Stomach smooth muscle (tissue), 2 donors: Measurements from ENCODE around the gene GPC5.
"Not testable (repeated sequence)": the region's sequence is repeated elsewhere in the genome, so short reads cannot be mapped to it uniquely, and the experiment has no call there.

Source experiments
- H3K27ac ChIP-seq: one replicate; pipeline ENCODE4 v1.7.0; 2013; ENCODE audit warnings: mild to moderate bottlenecking, low read length, inconsistent platforms
- H3K27me3 ChIP-seq, 2 donors: one replicate each; pipeline ENCODE4 v1.7.0; 2013; ENCODE audit warnings: low read length in 2 of 2; ENCODE audit not compliant: insufficient read depth in 2 of 2, control insufficient read depth in 1 of 2
- H3K36me3 ChIP-seq, 2 donors: one replicate each; pipeline ENCODE4 v1.7.0; 2013; ENCODE audit warnings: low read length in 2 of 2; ENCODE audit not compliant: control insufficient read depth in 2 of 2, insufficient read depth in 2 of 2
- H3K4me1 ChIP-seq: one replicate; pipeline ENCODE4 v1.7.0; 2013; ENCODE audit warnings: low read length; ENCODE audit not compliant: control insufficient read depth, insufficient read depth
- H3K4me3 ChIP-seq, 2 donors: one replicate each; pipeline ENCODE4 v1.7.0; 2013; ENCODE audit warnings: low read length in 2 of 2
- H3K9ac ChIP-seq, 2 donors: one replicate each; pipeline ENCODE4 v1.7.0; 2013; ENCODE audit warnings: low read length in 2 of 2, mild to moderate bottlenecking in 1 of 2
- H3K9me3 ChIP-seq, 2 donors: one replicate each; pipeline ENCODE4 v1.7.0; 2013; ENCODE audit warnings: low read length in 2 of 2; ENCODE audit not compliant: control insufficient read depth in 2 of 2
- donor health status: healthy.
- donor health status: Pancreatic carcinoma.

Gene GPC5

GRCh38 chr13:92500192-92500591 lies 1101.8 kb downstream of the GPC5 start:
- Histone ChIP-seq H3K36me3 (no peaks in the 10 kb centered on the region), H3K9me3 (no peaks in the 10 kb centered on the region), H3K4me3 (no peak overlapping the region), H3K4me1 (no peaks in the 10 kb centered on the region), H3K27me3 (no peaks in the 10 kb centered on the region), H3K9ac (no peak overlapping the region), H3K27ac (no peak overlapping the region)

- Histone ChIP-seq H3K4me3 (no peak overlapping the region), H3K9me3 (no peaks in the 10 kb centered on the region), H3K9ac (no peak overlapping the region), H3K27me3 (no peaks in the 10 kb centered on the region), H3K27ac (no peak overlapping the region), H3K36me3 (no peaks in the 10 kb centered on the region), H3K4me1 (no peaks in the 10 kb centered on the region)
Observed at GRCh38 chr13:92510416-92510815, 1112.0 kb downstream of the GPC5 start.

DNA sequence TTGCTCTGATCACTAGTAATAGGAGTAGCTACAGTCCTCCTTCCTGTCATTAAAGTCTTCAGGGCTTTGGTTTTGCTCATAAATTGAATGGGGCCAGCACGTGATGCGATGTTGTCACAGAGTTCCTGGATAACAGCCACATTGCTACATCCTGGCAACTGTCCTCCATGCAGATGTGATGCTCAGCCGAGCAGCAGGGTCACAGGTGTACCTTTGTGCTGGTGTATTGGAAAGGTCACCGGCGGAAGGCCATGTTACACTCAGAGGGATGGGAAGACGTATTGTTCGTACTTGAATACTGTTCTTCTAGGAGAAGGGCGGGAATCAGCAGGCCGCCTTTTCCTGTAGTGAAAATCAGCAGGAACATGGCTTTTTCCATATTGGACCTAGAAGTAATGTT lies 1114.4 kb downstream of the GPC5 start:
- H3K27ac ChIP-seq: no peak overlapping the region

DNA sequence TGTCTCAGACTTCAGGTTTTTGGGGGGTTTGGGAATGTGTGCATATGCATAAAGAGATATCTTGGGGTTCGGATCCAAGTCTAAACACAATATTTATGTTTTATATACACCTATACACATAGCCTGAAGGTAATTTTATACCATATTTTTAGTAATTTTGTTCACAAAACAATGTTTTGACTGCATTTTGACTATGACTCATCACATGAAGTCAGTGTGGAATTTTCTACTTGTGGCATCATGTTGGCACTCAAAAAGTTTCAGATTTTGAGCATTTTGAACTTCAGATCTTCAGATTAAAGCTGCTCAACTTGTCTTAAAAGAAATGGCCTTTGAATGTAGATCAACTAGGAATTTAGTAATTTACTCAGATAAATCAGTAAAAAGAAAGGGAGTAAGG lies 1115.3 kb downstream of the GPC5 start:
- Histone ChIP-seq H3K36me3 (no peaks in the 10 kb centered on the region), H3K9me3 (no peaks in the 10 kb centered on the region), H3K9ac (no peak overlapping the region), H3K4me1 (no peaks in the 10 kb centered on the region), H3K27me3 (no peaks in the 10 kb centered on the region), H3K27ac (no peak overlapping the region), H3K4me3 (no peak overlapping the region)

More for the DNA sequence above, 1114.4 kb downstream of the GPC5 start:
- Histone ChIP-seq H3K4me3 (no peak overlapping the region), H3K4me1 (no peaks in the 10 kb centered on the region), H3K9me3 (no peaks in the 10 kb centered on the region), H3K27me3 (no peaks in the 10 kb centered on the region), H3K36me3 (no peaks in the 10 kb centered on the region), H3K9ac (no peak overlapping the region)

- Histone ChIP-seq H3K36me3 (no peaks in the 10 kb centered on the region), H3K9me3 (no peaks in the 10 kb centered on the region), H3K27ac (no peak overlapping the region), H3K4me3 (no peak overlapping the region), H3K9ac (no peak overlapping the region), H3K4me1 (no peaks in the 10 kb centered on the region), H3K27me3 (no peaks in the 10 kb centered on the region)
Observed at GRCh38 chr13:92514420-92515125, 1116.2 kb downstream of the GPC5 start.

- H3K9ac ChIP-seq, H3K27me3 ChIP-seq, H3K4me1 ChIP-seq, H3K4me3 ChIP-seq, H3K27ac ChIP-seq, H3K36me3 ChIP-seq, H3K9me3 ChIP-seq: not testable (repeated sequence)
Observed at GRCh38 chr13:92516878-92517277, 1118.5 kb downstream of the GPC5 start.

DNA sequence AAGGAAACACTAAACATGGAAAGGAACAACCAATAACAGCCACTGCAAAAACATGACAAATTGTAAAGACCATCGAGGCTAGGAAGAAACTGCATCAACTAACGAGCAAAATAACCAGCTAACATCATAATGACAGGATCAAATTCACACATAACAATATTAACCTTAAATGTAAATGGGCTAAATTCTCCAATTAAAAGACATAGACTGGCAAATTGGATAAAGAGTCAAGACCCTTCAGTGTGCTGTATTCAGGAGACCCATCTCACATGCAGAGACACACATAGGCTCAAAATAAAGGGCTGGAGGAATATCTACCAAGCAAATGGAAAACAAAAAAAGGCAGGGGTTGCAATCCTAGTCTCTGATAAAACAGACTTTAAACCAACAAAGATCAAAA lies 1120.2 kb downstream of the GPC5 start:
- not testable (repeated sequence) for H3K36me3 ChIP-seq, H3K27ac ChIP-seq, H3K27me3 ChIP-seq, H3K4me3 ChIP-seq, H3K9ac ChIP-seq, H3K4me1 ChIP-seq, H3K9me3 ChIP-seq

DNA sequence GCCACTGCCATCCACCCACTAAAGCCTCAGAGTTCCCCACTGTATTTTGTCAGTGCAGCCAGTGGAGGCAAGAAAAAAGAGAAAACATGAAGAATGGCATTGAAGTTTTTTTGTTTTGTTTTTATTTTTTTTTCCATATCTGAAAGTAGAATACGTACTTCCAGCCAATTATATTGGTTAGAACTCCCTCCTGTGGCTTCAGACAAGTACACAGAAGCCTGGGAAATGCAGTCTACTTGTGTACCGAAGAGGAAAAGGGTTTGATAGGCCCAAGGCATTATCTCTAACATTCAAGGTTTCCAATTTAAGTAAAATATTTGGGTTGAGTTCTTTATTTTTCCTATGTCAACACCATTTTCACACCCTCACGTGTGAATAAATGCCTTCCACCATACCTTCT lies 1131.9 kb downstream of the GPC5 start:
- H3K27ac ChIP-seq: no peak overlapping the region
- H3K27me3 ChIP-seq: no peaks in the 10 kb centered on the region
- H3K9ac ChIP-seq: no peak overlapping the region
- H3K4me3 ChIP-seq: no peak overlapping the region
- no peaks in the 10 kb centered on the region for H3K36me3 ChIP-seq
- H3K4me1 ChIP-seq: no peaks in the 10 kb centered on the region
- H3K9me3 ChIP-seq: no peaks in the 10 kb centered on the region

DNA sequence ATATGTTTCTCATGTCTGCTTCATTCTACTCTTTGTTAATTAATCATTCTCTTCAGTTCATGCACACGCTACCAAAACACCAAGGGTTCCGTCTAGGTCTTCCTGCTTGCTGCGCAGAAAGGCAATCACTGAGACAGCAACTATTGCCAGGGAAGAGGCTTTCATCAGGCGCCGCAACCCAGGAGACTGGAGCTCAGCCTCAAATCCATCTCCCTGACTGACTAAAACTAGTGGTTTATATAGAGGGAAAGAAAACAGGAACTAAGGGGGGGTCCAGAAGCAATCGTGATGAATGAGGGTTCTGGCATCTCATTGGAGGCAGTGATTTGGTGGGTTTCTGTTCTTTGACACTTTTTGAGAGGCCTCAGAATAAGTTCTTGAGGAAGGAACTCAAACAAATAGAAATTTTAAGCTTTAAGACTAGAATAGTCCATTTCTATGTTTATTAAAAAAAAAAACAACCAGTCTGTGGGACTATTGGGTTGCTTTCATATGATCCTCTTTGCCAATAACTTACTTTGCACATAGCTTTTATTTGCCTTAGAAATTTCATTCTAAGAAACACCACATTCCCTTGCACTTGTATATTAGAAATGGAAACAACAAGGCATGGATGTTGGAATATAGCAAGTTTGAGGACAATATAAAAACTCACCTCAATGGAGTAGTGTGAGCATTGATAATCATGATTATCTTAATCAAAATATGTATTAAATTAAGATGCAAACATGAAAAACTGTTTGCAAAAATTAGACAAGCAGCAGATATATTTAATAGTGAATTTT lies 1137.0 kb downstream of the GPC5 start:
- H3K9me3 ChIP-seq: no peaks in the 10 kb centered on the region
- no peaks in the 10 kb centered on the region for H3K4me1 ChIP-seq
- H3K4me3 ChIP-seq: no peak overlapping the region

DNA sequence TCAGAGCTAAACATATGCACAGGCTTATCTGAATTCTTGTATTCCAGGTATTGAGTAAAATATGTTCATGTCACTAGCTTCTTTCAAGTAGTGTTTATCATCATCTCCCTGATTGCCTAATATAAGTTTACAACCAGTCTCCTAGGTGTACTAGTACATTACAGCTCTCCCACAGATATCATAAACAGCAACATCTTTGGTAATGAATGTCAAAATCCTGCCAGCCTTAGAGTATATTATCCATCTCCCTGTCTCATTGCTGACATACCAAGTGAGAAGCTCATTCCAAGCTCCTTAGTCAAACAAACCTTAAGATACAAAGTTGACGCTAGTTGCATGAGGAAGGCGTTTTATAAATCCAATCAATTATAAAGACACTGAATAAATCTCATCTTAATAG lies 1139.0 kb downstream of the GPC5 start:
- Histone ChIP-seq H3K36me3 (no peaks in the 10 kb centered on the region), H3K27me3 (no peaks in the 10 kb centered on the region), H3K9me3 (no peaks in the 10 kb centered on the region), H3K4me3 (no peak overlapping the region), H3K9ac (no peak overlapping the region), H3K27ac (no peak overlapping the region), H3K4me1 (no peaks in the 10 kb centered on the region)

More for the DNA sequence above, 1137.0 kb downstream of the GPC5 start:
- H3K27ac ChIP-seq: no peak overlapping the region
- H3K9ac ChIP-seq: no peak overlapping the region
- H3K27me3 ChIP-seq: no peaks in the 10 kb centered on the region
- no peaks in the 10 kb centered on the region for H3K36me3 ChIP-seq

GRCh38 chr13:92538164-92538563 lies 1139.7 kb downstream of the GPC5 start:
- no peaks in the 10 kb centered on the region for H3K27me3 ChIP-seq
- no peak overlapping the region for H3K9ac ChIP-seq
- no peaks in the 10 kb centered on the region for H3K9me3 ChIP-seq
- H3K36me3 ChIP-seq: no peaks in the 10 kb centered on the region
- H3K4me3 ChIP-seq: no peak overlapping the region
- H3K4me1 ChIP-seq: no peaks in the 10 kb centered on the region
- no peak overlapping the region for H3K27ac ChIP-seq
